ENCODE results near the gene CCNI. TPM values are rescaled to one million over a fixed set of nuclear protein-coding genes. Genes with fewer than 3 reads are reported as not detected.
"Not testable (repeated sequence)": the region's sequence is repeated elsewhere in the genome, so short reads cannot be mapped to it uniquely, and the experiment has no call there.

CCNI gene
- polyA plus RNA-seq, 1 donor, result 239 TPM

- DNase-seq (ENCODE audit: low read depth), result no peak
These were observed 34.7 kb downstream of the CCNI start for GRCh38 chr4:77040854-77041725.

GRCh38 chr4:77040270-77040669, 35.5 kb downstream of the CCNI start:
- DNase-seq (ENCODE audit: low read depth), result no peak

GRCh38 chr4:77039796-77040195, 36.0 kb downstream of the CCNI start:
- no peak for DNase-seq (ENCODE audit: low read depth)

- no peak for DNase-seq (ENCODE audit: low read depth)
These were observed 38.1 kb downstream of the CCNI start for GRCh38 chr4:77037736-77038135.

GRCh38 chr4:77037168-77037567, 38.6 kb downstream of the CCNI start:
- not testable (repeated sequence) for DNase-seq (ENCODE audit: low read depth)

- DNase-seq (ENCODE audit: low read depth), result no peak
These were observed 39.6 kb downstream of the CCNI start for GRCh38 chr4:77036206-77036605.

GRCh38 chr4:77035153-77035552, 40.6 kb downstream of the CCNI start:
- DNase-seq (ENCODE audit: low read depth), result no peak

- no peak for DNase-seq (ENCODE audit: low read depth)
These were observed 44.2 kb downstream of the CCNI start for GRCh38 chr4:77031544-77031943.

- not testable (repeated sequence) for DNase-seq (ENCODE audit: low read depth)
These were observed 46.0 kb downstream of the CCNI start for GRCh38 chr4:77029757-77030156.

GRCh38 chr4:77028246-77028645, 47.5 kb downstream of the CCNI start:
- DNase-seq (ENCODE audit: low read depth), result no peak

GRCh38 chr4:77026322-77026704, 49.5 kb downstream of the CCNI start:
- DNase-seq (ENCODE audit: low read depth), result no peak

GRCh38 chr4:77025643-77026321, 50.0 kb downstream of the CCNI start:
- no peak for DNase-seq (ENCODE audit: low read depth)

- no peak for DNase-seq (ENCODE audit: low read depth)
These were observed 51.9 kb downstream of the CCNI start for GRCh38 chr4:77023920-77024319.

GRCh38 chr4:77022560-77023179, 53.1 kb downstream of the CCNI start:
- DNase-seq (ENCODE audit: low read depth), result no peak

- no peak for DNase-seq (ENCODE audit: low read depth)
These were observed 54.1 kb downstream of the CCNI start for GRCh38 chr4:77021614-77022089.

- no peak for DNase-seq (ENCODE audit: low read depth)
These were observed 55.8 kb downstream of the CCNI start for GRCh38 chr4:77020017-77020416.

- DNase-seq (ENCODE audit: low read depth), result no peak
These were observed 60.4 kb downstream of the CCNI start for GRCh38 chr4:77015390-77015789.

- no peak for DNase-seq (ENCODE audit: low read depth)
These were observed 61.5 kb downstream of the CCNI start for GRCh38 chr4:77014256-77014655.

- DNase-seq (ENCODE audit: low read depth), result no peak
These were observed 63.1 kb downstream of the CCNI start for GRCh38 chr4:77012726-77013125.

GRCh38 chr4:77010841-77011354, 64.9 kb downstream of the CCNI start:
- no peak for DNase-seq (ENCODE audit: low read depth)

GRCh38 chr4:77009511-77010115, 66.2 kb downstream of the CCNI start:
- no peak for DNase-seq (ENCODE audit: low read depth)
